GM23248 (cell line): ENCODE results near the gene BTBD2. TPM values are rescaled to one million over a fixed set of nuclear protein-coding genes. Genes with fewer than 3 reads are reported as not detected.
A peak's percentile ranks its signal among the peaks of the same experiment; 100 is the strongest.

Source experiments
- DNase-seq: peaks from one replicate; pipeline ENCODE4 v3.0.0-alpha.2; 2015
- H2AFZ ChIP-seq: fragments of 200-600 bp; sonication (generic); 2 replicates; pipeline ENCODE4 v1.6.1; 2016; ENCODE audit warnings: antibody characterized with exemption
- H3F3A ChIP-seq: fragments of 200-600 bp; sonication (generic); 2 replicates; pipeline ENCODE4 v1.6.1; 2016; ENCODE audit warnings: mild to moderate bottlenecking, antibody characterized with exemption, mixed run types; ENCODE audit not compliant: insufficient read depth
- H3K27ac ChIP-seq: fragments of 200-600 bp; sonication (generic); 2 replicates; pipeline ENCODE4 v1.5.1; 2016; ENCODE audit warnings: mild to moderate bottlenecking
- H3K27me3 ChIP-seq: fragments of 200-600 bp; sonication (generic); replicated peaks from 2 replicates; pipeline ENCODE4 v1.6.1; 2016; ENCODE audit warnings: mild to moderate bottlenecking; ENCODE audit not compliant: insufficient read depth
- H3K36me3 ChIP-seq: fragments of 200-600 bp; sonication (generic); 2 replicates; pipeline ENCODE4 v1.6.1; 2016; ENCODE audit warnings: low read depth, mild to moderate bottlenecking
- H3K4me1 ChIP-seq: fragments of 200-600 bp; sonication (generic); 2 replicates; pipeline ENCODE4 v1.6.1; 2016; ENCODE audit warnings: mild to moderate bottlenecking; ENCODE audit not compliant: insufficient read depth
- H3K4me2 ChIP-seq: fragments of 200-600 bp; sonication (generic); one replicate; pipeline ENCODE4 v1.6.1; 2016; ENCODE audit warnings: mild to moderate bottlenecking; ENCODE audit not compliant: unreplicated experiment
- H3K4me3 ChIP-seq: fragments of 200-600 bp; sonication (generic); 2 replicates; pipeline ENCODE4 v1.5.1; 2016; ENCODE audit warnings: mild to moderate bottlenecking
- H3K79me2 ChIP-seq: fragments of 200-600 bp; sonication (generic); 2 replicates; pipeline ENCODE4 v1.6.1; 2016; ENCODE audit warnings: mild to moderate bottlenecking; ENCODE audit not compliant: insufficient read depth
- H3K9ac ChIP-seq: fragments of 200-600 bp; sonication (generic); 2 replicates; pipeline ENCODE4 v1.6.1; 2016; ENCODE audit warnings: mild to moderate bottlenecking
- H3K9me2 ChIP-seq: fragments of 200-600 bp; sonication (generic); 2 replicates; pipeline ENCODE4 v1.6.1; 2016; ENCODE audit warnings: mixed run types, mild to moderate bottlenecking, moderate library complexity; ENCODE audit not compliant: insufficient read depth
- H3K9me3 ChIP-seq: fragments of 200-600 bp; sonication (generic); one replicate; pipeline ENCODE4 v1.6.1; 2017; ENCODE audit warnings: low read depth
- H4K20me1 ChIP-seq: fragments of 200-600 bp; sonication (generic); 2 replicates; pipeline ENCODE4 v1.6.0; 2016; ENCODE audit not compliant: insufficient read depth
- EZH2 ChIP-seq: fragments of 200-600 bp; sonication (generic); IDR thresholded peaks from 2 replicates; pipeline ENCODE4 v1.6.1; 2018; ENCODE audit warnings: antibody characterized with exemption, mild to moderate bottlenecking; ENCODE audit not compliant: insufficient read depth, poor library complexity, severe bottlenecking
- EZH2phosphoT487 ChIP-seq: fragments of 200-600 bp; sonication (generic); IDR thresholded peaks from 2 replicates; pipeline ENCODE4 v1.6.1; 2018; ENCODE audit warnings: antibody characterized with exemption, moderate library complexity, mild to moderate bottlenecking, low read depth; ENCODE audit not compliant: insufficient read depth
- WGBS, 2 experiments: methylation state at CpG; one replicate each; pipeline ENCODE4 v1.1.6; 2015 to 2017; ENCODE audit warnings: low lambda C conversion rate in 2 of 2, low coverage in 1 of 2; ENCODE audit errors: missing lambda C conversion rate in 2 of 2; 5-methylcytosine and 5-hydroxymethylcytosine counted together
- in situ Hi-C: fragments of 300-500 bp; cut with MboI; formaldehyde crosslinking; loops from 2 replicates; pipeline ENCODE4 v1.15.0; 2020
- polyA plus RNA-seq: library from polyadenylated mRNA; unstranded; fragments of >200 nt; fragmentation: Nextera tagmentation; extraction: Ambion mirVana; gene quantifications from 2 replicates; pipeline ENCODE4 v1.2.1, GENCODE V29; 2016
- total RNA-seq: library from RNA; depleted of rRNA; stranded (reverse); fragments of >200 nt; shearing (Covaris generic); gene quantifications from 2 replicates; pipeline ENCODE4 v1.2.3, GENCODE V29; 2014; rRNA removed

BTBD2 gene
- total RNA-seq: 69.5 and 72.0 TPM in 2 replicates
- 6.8 and 9.0 TPM in 2 replicates for polyA plus RNA-seq

GRCh38 chr19:2015608-2015950, at the start of gene BTBD2:
BTBD2 (minus strand) TSS chr19:2015714; CDS start chr19:2015703, 11 bp downstream.
- Histone ChIP-seq H3K4me3 (peak within 1 kb of the TSS; percentile 74), H4K20me1 (no peaks in the 10 kb centered on the region), H3F3A (no peaks in the 10 kb centered on the region; the same call in 1 of the 2 replicates), H3K4me1 (no peaks in the 10 kb centered on the region), H3K79me2 (peaks cover 38% of the 10 kb centered on the region), H3K9me3 (no peaks in the 10 kb centered on the region), H3K4me2 (peak within 1 kb of the TSS; percentile 92), H3K36me3 (no peaks in the 10 kb centered on the region), H3K27ac (no peak within 1 kb of the TSS), H3K9ac (peak within 1 kb of the TSS; percentile 78), H3K27me3 (no peaks in the 10 kb centered on the region), H3K9me2 (no peaks in the 10 kb centered on the region), H2AFZ (peak within 1 kb of the TSS; percentile 73)
- peak; percentile 72 for DNase-seq
- in situ Hi-C loops: no loop called here
- TF ChIP-seq EZH2phosphoT487: no peak
- TF ChIP-seq EZH2: no peak
- WGBS, 2 experiments: 1% methylated on average over 20 of the region's 20 CpGs; no CpG with 5 or more reads in 1 of the 2 experiments

- H3K27ac ChIP-seq: peak overlapping the region; percentile 31
- no peaks in the 10 kb centered on the region for H3K79me2 ChIP-seq
- peak; percentile 59 for DNase-seq
- H3K27me3 ChIP-seq: no peaks in the 10 kb centered on the region
- 10 to 11% methylated on average over 37 to 38 of the region's 38 CpGs for WGBS, 2 experiments
- no peaks in the 10 kb centered on the region for H3K36me3 ChIP-seq
- H3K9me2 ChIP-seq: no peaks in the 10 kb centered on the region
- peak overlapping the region; percentile 69 for H2AFZ ChIP-seq
- no peaks in the 10 kb centered on the region for H3K9me3 ChIP-seq
- H4K20me1 ChIP-seq: no peaks in the 10 kb centered on the region
- peaks cover 16% of the 10 kb centered on the region for H3F3A ChIP-seq
- 0 out of 2 replicates have a peak overlapping the region, but pooled peaks have one; percentile 8 for H3K4me3 ChIP-seq
- H3K4me1 ChIP-seq: peaks cover 22% of the 10 kb centered on the region
- in situ Hi-C loops: loop anchor here (5.0 kb wide), 1 partner anchor 38 kb away; no protein-coding TSS in a partner anchor
- H3K4me2 ChIP-seq: peak overlapping the region; percentile 41
- H3K9ac ChIP-seq: peak overlapping the region; percentile 49
- TF ChIP-seq EZH2phosphoT487 (no peak), EZH2 (no peak)
Measured at GRCh38 chr19:2064788-2065524, 49.4 kb upstream of the BTBD2 start.

- H3K27me3 ChIP-seq: no peaks in the 10 kb centered on the region
- peak; percentile 41 for DNase-seq
- peaks cover 16% of the 10 kb centered on the region for H3F3A ChIP-seq
- H4K20me1 ChIP-seq: no peaks in the 10 kb centered on the region
- H3K4me1 ChIP-seq: peaks cover 27% of the 10 kb centered on the region
- peak overlapping the region; percentile 49; the same call in 1 of the 2 replicates for H3K9ac ChIP-seq
- no peaks in the 10 kb centered on the region for H3K9me3 ChIP-seq
- no peaks in the 10 kb centered on the region for H3K79me2 ChIP-seq
- TF ChIP-seq EZH2 (no peak), EZH2phosphoT487 (no peak)
- in situ Hi-C loops: no loop called here
- no peaks in the 10 kb centered on the region for H3K36me3 ChIP-seq
- H3K27ac ChIP-seq: peak overlapping the region; percentile 31
- 49 to 50% methylated on average over 13 of the region's 13 CpGs for WGBS, 2 experiments
- peak overlapping the region; percentile 69 for H2AFZ ChIP-seq
- peak overlapping the region; percentile 41 for H3K4me2 ChIP-seq
- no peaks in the 10 kb centered on the region for H3K9me2 ChIP-seq
- H3K4me3 ChIP-seq: 0 out of 2 replicates have a peak overlapping the region, but pooled peaks have one; percentile 8
Measured at GRCh38 chr19:2064395-2064787, 48.9 kb upstream of the BTBD2 start.

GRCh38 chr19:2063824-2064223, 48.3 kb upstream of the BTBD2 start:
- no peak overlapping the region for H3K27ac ChIP-seq
- TF ChIP-seq EZH2phosphoT487 (no peak), EZH2 (no peak)
- in situ Hi-C loops: no loop called here
- H3K36me3 ChIP-seq: no peaks in the 10 kb centered on the region
- H3K27me3 ChIP-seq: no peaks in the 10 kb centered on the region
- no peaks in the 10 kb centered on the region for H4K20me1 ChIP-seq
- H3K4me1 ChIP-seq: peaks cover 32% of the 10 kb centered on the region
- no peak overlapping the region for H3K4me3 ChIP-seq
- H3K4me2 ChIP-seq: no peak overlapping the region
- H3K9me3 ChIP-seq: no peaks in the 10 kb centered on the region
- WGBS, 2 experiments: 63 to 68% methylated on average over 8 of the region's 8 CpGs
- no peak overlapping the region for H2AFZ ChIP-seq
- H3K79me2 ChIP-seq: no peaks in the 10 kb centered on the region
- no peaks in the 10 kb centered on the region for H3K9me2 ChIP-seq
- no peak for DNase-seq
- H3K9ac ChIP-seq: no peak overlapping the region
- peaks cover 16% of the 10 kb centered on the region for H3F3A ChIP-seq
